Gastroesophageal sphincter (tissue), 3 donors: ENCODE results near the gene SMG7.

ENCODE experiments used
- CTCF ChIP-seq, 4 experiments: fragments of 200-600 bp in 2 of 4; fragments of 450-650 bp in 2 of 4; sonication (generic) in 1 of 4; IDR thresholded peaks; one replicate each; pipeline ENCODE4 v1.5.1; 2017 to 2019; ENCODE audit warnings: antibody characterized with exemption in 4 of 4, mild to moderate bottlenecking in 2 of 4, moderate library complexity in 2 of 4
- POLR2AphosphoS5 ChIP-seq: sonication (generic); formaldehyde crosslinking; IDR thresholded peaks from one replicate; pipeline ENCODE4 v1.6.1; 2017; ENCODE audit warnings: antibody characterized with exemption

DNA sequence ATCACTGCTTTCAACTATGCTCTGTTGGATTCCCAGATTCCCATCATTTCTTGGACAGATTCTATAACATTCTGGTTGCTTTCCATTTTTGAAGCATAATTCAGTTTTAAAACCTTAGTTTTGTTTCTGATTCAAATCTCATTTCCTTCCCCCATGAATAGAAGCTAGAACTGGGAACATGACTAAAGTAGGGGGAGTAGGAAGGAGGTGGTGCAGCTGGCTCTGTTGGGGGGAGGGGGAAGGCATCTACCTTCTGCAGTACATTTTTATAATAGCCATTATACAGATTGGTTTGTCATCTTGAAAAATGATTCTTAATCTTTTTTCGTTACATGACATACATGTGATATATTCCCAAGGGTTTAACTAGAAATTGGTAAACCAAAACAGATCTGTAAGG, 48.1 kb downstream of the SMG7 start:
- TF ChIP-seq CTCF (IDR thresholded peaks at IDR 0.05) (no peak), POLR2AphosphoS5 (no peak)
